KMS-11 (cell line): ENCODE measurements around the gene KAZN.

Experiments used
- H2AFZ ChIP-seq: fragments of 200-600 bp; sonication (generic); 2 replicates; pipeline ENCODE4 v1.6.1; 2016; ENCODE audit warnings: antibody characterized with exemption, mixed run types, low read depth
- H3K27ac ChIP-seq: fragments of 200-600 bp; sonication (generic); 2 replicates; pipeline ENCODE4 v1.6.1; 2016; ENCODE audit warnings: mild to moderate bottlenecking, mixed run types
- H3K27me3 ChIP-seq: fragments of 200-600 bp; sonication (generic); 2 replicates; pipeline ENCODE4 v1.6.1; 2017; ENCODE audit warnings: mild to moderate bottlenecking, low read depth, mixed run types, moderate library complexity; ENCODE audit not compliant: insufficient read depth
- H3K36me3 ChIP-seq: fragments of 200-600 bp; sonication (generic); 2 replicates; pipeline ENCODE4 v1.6.1; 2017; ENCODE audit warnings: mild to moderate bottlenecking, mixed run types; ENCODE audit not compliant: insufficient read depth
- H3K4me1 ChIP-seq: fragments of 200-600 bp; sonication (generic); 2 replicates; pipeline ENCODE4 v1.6.1; 2016; ENCODE audit warnings: mild to moderate bottlenecking, low read depth, mixed run types; ENCODE audit not compliant: poor library complexity, severe bottlenecking
- H3K4me2 ChIP-seq: fragments of 200-600 bp; sonication (generic); 2 replicates; pipeline ENCODE4 v1.7.0; 2016; ENCODE audit warnings: mild to moderate bottlenecking, mixed run types
- H3K4me3 ChIP-seq: fragments of 200-600 bp; sonication (generic); IDR thresholded peaks from 2 replicates; pipeline ENCODE4 v1.6.1; 2017; ENCODE audit warnings: low read depth, low read length, mixed read lengths; ENCODE audit not compliant: insufficient read depth
- H3K79me2 ChIP-seq: fragments of 200-600 bp; sonication (generic); 2 replicates; pipeline ENCODE4 v1.6.1; 2016; ENCODE audit warnings: low read depth, mixed run types; ENCODE audit not compliant: insufficient read depth
- H3K9ac ChIP-seq: fragments of 200-600 bp; sonication (generic); 2 replicates; pipeline ENCODE4 v1.6.1; 2016; ENCODE audit warnings: mild to moderate bottlenecking, mixed run types
- H4K20me1 ChIP-seq: fragments of 200-600 bp; sonication (generic); 2 replicates; pipeline ENCODE4 v1.6.1; 2016; ENCODE audit warnings: mild to moderate bottlenecking, mixed run types; ENCODE audit not compliant: insufficient read depth
- TF ChIP-seq, protein P1 (sequence below): fragments of 200-600 bp; sonication (generic); conservative IDR thresholded peaks from 2 replicates; pipeline ENCODE4 v1.6.1; 2017; ENCODE audit warnings: low read depth, mild to moderate bottlenecking, antibody characterized with exemption, low read length, moderate library complexity, mixed read lengths

Gene KAZN

DNA sequence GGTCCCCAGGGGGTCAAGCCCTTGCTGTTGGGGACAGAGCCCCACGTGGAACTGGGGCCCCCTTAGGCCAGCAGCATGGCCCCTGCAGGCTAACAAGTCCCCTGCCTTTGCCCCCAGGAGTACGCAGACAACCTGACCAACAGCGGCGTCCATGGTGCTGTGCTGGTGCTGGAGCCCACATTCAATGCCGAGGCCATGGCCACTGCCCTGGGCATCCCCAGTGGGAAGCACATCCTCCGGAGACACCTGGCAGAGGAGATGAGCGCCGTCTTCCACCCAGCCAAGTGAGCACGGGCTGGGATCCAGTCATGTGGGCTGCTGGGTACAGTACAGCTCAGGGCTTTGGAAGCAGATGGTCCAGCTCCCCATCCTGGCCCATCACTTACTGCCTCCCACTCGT is 505.4 kb downstream of the KAZN start:
- TF ChIP-seq, protein P1, sequence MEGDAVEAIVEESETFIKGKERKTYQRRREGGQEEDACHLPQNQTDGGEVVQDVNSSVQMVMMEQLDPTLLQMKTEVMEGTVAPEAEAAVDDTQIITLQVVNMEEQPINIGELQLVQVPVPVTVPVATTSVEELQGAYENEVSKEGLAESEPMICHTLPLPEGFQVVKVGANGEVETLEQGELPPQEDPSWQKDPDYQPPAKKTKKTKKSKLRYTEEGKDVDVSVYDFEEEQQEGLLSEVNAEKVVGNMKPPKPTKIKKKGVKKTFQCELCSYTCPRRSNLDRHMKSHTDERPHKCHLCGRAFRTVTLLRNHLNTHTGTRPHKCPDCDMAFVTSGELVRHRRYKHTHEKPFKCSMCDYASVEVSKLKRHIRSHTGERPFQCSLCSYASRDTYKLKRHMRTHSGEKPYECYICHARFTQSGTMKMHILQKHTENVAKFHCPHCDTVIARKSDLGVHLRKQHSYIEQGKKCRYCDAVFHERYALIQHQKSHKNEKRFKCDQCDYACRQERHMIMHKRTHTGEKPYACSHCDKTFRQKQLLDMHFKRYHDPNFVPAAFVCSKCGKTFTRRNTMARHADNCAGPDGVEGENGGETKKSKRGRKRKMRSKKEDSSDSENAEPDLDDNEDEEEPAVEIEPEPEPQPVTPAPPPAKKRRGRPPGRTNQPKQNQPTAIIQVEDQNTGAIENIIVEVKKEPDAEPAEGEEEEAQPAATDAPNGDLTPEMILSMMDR, result no peak
- Histone ChIP-seq H3K27me3 (peaks cover 7% of the 10 kb centered on the region; the same call in 1 of the 2 replicates), H3K79me2 (no peaks in the 10 kb centered on the region)

DNA sequence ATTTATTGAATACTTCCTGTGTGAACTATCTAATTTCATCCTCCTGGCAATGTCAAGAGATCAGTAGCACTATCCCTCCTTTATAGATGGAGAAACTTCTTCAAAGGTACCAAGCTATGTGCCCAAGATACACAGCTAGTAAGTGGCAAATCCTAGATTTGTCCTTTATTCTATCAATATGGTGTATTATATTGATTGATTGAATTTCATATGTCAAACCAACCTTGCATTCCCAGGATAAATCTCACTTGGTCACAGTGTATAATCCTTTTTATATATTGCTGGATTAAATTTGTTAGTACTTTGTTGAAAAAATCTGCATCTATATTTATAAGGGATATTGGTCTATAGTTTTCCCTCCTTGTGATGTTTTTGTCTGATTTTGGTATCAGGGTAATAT is 506.3 kb downstream of the KAZN start:
- Histone ChIP-seq H3K9ac (no peak overlapping the region), H2AFZ (no peak overlapping the region), H3K36me3 (no peaks in the 10 kb centered on the region), H4K20me1 (no peaks in the 10 kb centered on the region), H3K27ac (no peak overlapping the region), H3K27me3 (peaks cover 5% of the 10 kb centered on the region; the same call in 1 of the 2 replicates), H3K4me3 (no peak overlapping the region), H3K4me2 (no peak overlapping the region), H3K4me1 (no peaks in the 10 kb centered on the region), H3K79me2 (no peaks in the 10 kb centered on the region)
- TF ChIP-seq, protein P1, result no peak

More for the DNA sequence above, 505.4 kb downstream of the KAZN start:
- no peak overlapping the region for H3K27ac ChIP-seq
- no peaks in the 10 kb centered on the region for H3K36me3 ChIP-seq
- no peak overlapping the region for H3K4me3 ChIP-seq
- no peak overlapping the region for H3K9ac ChIP-seq
- H3K4me2 ChIP-seq, result no peak overlapping the region
- H2AFZ ChIP-seq, result no peak overlapping the region
- H4K20me1 ChIP-seq, result no peaks in the 10 kb centered on the region
- H3K4me1 ChIP-seq, result no peaks in the 10 kb centered on the region

DNA sequence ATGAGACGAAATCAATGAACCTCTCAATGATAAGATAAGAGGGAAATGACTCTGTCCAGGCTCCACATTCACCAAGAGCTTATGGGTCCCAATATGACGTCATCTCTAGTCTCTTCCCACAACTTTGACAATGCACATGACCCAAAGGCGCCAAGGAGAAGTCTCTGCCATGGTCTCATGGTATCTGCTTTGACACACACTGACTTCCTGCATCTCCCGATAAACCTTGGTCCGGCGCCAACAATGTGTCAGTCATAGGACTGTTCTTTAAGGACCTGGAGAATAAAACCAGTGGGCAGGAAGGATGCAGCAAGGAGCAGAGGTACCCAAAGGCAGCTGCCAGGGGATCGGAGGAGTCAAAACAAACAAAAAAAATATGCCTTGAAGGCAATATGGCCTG is 508.1 kb downstream of the KAZN start:
- H3K79me2 ChIP-seq, result no peaks in the 10 kb centered on the region
- no peaks in the 10 kb centered on the region for H3K4me1 ChIP-seq
- no peak overlapping the region for H3K4me2 ChIP-seq
- H2AFZ ChIP-seq, result no peak overlapping the region
- H3K27ac ChIP-seq, result no peak overlapping the region
- no peaks in the 10 kb centered on the region; the same call in 1 of the 2 replicates for H3K27me3 ChIP-seq
- no peak overlapping the region for H3K9ac ChIP-seq
- H4K20me1 ChIP-seq, result no peaks in the 10 kb centered on the region
- no peaks in the 10 kb centered on the region for H3K36me3 ChIP-seq
- no peak overlapping the region for H3K4me3 ChIP-seq
- TF ChIP-seq, protein P1, result no peak

DNA sequence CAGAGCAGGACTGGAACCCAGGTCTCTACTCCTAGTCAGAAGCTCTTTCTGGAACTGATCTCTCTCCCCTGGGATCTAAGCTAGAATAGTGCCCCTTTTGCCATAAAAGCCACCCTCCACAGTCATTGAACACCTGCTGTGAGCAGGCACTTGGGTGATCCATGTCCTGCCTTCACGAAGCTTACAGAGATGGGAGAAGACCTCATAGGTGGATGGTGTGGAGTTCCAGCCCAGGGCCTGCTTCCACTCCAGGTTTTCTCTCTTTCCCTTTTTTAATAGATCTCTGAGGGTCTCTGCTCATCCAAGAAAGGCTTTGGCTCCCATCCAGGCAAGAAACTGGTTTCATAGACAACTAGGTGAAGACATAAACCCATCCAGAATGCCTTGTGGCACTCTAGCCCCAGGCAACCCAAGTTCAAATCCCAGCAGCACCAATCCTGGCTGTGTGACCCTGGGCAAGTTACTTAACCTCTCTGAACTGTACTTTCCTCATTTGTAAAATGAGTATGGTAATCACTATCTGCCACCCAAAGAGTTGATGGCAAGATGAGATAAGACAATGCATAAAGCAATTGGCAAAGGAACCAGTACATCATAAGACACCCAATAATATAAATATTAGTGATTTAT is 508.7 kb downstream of the KAZN start:
- Histone ChIP-seq H3K79me2 (no peaks in the 10 kb centered on the region), H3K27me3 (no peaks in the 10 kb centered on the region; the same call in 1 of the 2 replicates), H3K4me1 (no peaks in the 10 kb centered on the region), H3K9ac (no peak overlapping the region), H3K4me2 (no peak overlapping the region), H4K20me1 (no peaks in the 10 kb centered on the region), H3K4me3 (no peak overlapping the region), H2AFZ (no peak overlapping the region), H3K27ac (no peak overlapping the region), H3K36me3 (no peaks in the 10 kb centered on the region)
- TF ChIP-seq, protein P1, result no peak
